Esophagus squamous epithelium (tissue), 5 donors: ENCODE results near the gene TSHZ2. TPM values are rescaled to one million over a fixed set of nuclear protein-coding genes. Genes with fewer than 3 reads are reported as not detected.

Experiments
- DNase-seq: peaks from one replicate; lab custom pipeline; 2025; lab: John Stamatoyannopoulos, UW
- H3K27ac ChIP-seq, 4 donors: fragments of 200-600 bp; sonication (generic); one replicate each; pipeline ENCODE4 v1.5.1; 2016 to 2019; ENCODE audit warnings: mild to moderate bottlenecking in 1 of 4
- H3K27me3 ChIP-seq, 4 donors: fragments of 200-600 bp; sonication (generic); 1 replicate in 3 of 4; 2 replicates in 1 of 4; pipeline versions ENCODE4 v1.5.1 to v1.6.0; 2017 to 2021; ENCODE audit warnings: antibody characterized with exemption in 1 of 4
- H3K36me3 ChIP-seq, 3 donors: fragments of 200-600 bp; sonication (generic); one replicate each; pipeline ENCODE4 v1.5.1; 2016 to 2019
- H3K4me1 ChIP-seq, 3 donors: fragments of 200-600 bp; sonication (generic); one replicate each; pipeline ENCODE4 v1.5.1; 2017 to 2019
- H3K4me3 ChIP-seq, 4 donors: fragments of 200-600 bp; sonication (generic); 1 replicate in 3 of 4; 2 replicates in 1 of 4; pipeline ENCODE4 v1.5.1; 2016 to 2019; ENCODE audit warnings: mild to moderate bottlenecking in 2 of 4, moderate library complexity in 1 of 4
- H3K9me3 ChIP-seq, 3 donors: fragments of 200-600 bp; sonication (generic); one replicate each; pipeline ENCODE4 v1.5.1; 2016 to 2019
- POLR2A ChIP-seq, 4 donors: fragments of 450-650 bp; IDR thresholded peaks; one replicate each; pipeline ENCODE4 v1.6.1; 2017; ENCODE audit warnings: antibody characterized with exemption in 4 of 4, mild to moderate bottlenecking in 4 of 4, moderate library complexity in 3 of 4
- WGBS, 2 donors: methylation state at CpG; one replicate each; pipeline ENCODE4 v1.1.5; 2018; 5-methylcytosine and 5-hydroxymethylcytosine counted together
- intact Hi-C: fragments of 100-400 bp; cut with DNase I; formaldehyde crosslinking; loops from one replicate; pipeline ENCODE4 v1.15.0; 2022
- total RNA-seq, 4 donors: library from RNA; depleted of rRNA; stranded (reverse); fragments of >200 nt; gene quantifications; one replicate each; pipeline ENCODE4 v1.1.0, GENCODE V29; 2016
- TF ChIP-seq, protein P1 (sequence below), 6 experiments: fragments of 450-650 bp in 4 of 6; fragments of 200-600 bp in 2 of 6; sonication (generic) in 2 of 6; IDR thresholded peaks; one replicate each; pipeline ENCODE4 v1.5.1; 2016 to 2019; ENCODE audit warnings: antibody characterized with exemption in 6 of 6, mild to moderate bottlenecking in 4 of 6, moderate library complexity in 4 of 6
- donor health status: DM: yes; HTN: yes; CAD: no.

The TSHZ2 gene
- total RNA-seq, 4 donors from 2014 or later = 4.7 to 22.0 (median 12.9) TPM

DNA sequence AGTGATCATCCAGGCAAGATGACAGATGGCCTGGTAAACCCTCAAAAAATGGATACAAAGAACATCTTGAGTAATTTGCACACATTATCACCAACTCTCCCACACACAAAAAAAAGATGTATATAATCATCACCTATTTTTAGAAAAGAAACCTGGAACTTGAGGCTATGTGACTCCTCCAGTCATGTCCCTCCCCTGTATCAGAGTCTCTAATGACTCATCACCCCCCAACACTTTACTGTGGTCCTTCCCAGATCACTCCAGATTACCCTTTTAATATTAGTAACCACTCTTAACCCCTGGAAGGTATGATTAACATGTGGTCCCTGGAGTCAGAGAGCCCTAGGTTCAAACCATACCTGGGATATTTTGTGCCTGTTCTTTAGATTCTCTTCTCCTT lies 476.7 kb downstream of the TSHZ2 start:
- H3K36me3 ChIP-seq = no peaks in the 10 kb centered on the region
- intact Hi-C loops = no loop called here
- TF ChIP-seq POLR2A (IDR thresholded peaks at IDR 0.05) = no peak
- TF ChIP-seq, protein P1, sequence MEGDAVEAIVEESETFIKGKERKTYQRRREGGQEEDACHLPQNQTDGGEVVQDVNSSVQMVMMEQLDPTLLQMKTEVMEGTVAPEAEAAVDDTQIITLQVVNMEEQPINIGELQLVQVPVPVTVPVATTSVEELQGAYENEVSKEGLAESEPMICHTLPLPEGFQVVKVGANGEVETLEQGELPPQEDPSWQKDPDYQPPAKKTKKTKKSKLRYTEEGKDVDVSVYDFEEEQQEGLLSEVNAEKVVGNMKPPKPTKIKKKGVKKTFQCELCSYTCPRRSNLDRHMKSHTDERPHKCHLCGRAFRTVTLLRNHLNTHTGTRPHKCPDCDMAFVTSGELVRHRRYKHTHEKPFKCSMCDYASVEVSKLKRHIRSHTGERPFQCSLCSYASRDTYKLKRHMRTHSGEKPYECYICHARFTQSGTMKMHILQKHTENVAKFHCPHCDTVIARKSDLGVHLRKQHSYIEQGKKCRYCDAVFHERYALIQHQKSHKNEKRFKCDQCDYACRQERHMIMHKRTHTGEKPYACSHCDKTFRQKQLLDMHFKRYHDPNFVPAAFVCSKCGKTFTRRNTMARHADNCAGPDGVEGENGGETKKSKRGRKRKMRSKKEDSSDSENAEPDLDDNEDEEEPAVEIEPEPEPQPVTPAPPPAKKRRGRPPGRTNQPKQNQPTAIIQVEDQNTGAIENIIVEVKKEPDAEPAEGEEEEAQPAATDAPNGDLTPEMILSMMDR (IDR thresholded peaks at IDR 0.05) = no peak

DNA sequence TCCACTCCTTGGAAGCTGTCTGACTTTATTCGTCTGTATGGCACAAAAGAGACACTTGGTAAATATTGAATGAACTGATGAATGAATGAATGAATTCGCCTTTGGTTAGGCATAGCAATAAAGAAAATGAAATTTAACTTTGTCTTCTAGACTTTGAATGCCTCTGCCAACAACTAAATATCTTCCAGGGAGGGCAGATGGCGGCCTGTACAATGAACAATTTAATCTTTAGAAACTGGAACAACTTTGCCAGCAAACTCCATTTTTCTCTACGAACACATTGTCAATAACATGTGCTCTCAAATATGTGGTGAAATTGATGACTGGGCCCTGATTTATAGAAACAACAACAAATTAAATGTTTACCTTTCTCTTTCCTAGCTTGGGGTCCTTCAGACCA lies 480.9 kb downstream of the TSHZ2 start:
- no peak overlapping the region for H3K27ac ChIP-seq
- H3K4me3 ChIP-seq = no peak overlapping the region
- TF ChIP-seq POLR2A (IDR thresholded peaks at IDR 0.05) = no peak
- TF ChIP-seq, protein P1 (IDR thresholded peaks at IDR 0.05) = no peak
- H3K9me3 ChIP-seq = peaks cover 0 to 26% (median 2%) of the 10 kb centered on the region in 3 donors
- DNase-seq = no peak
- no peaks in the 10 kb centered on the region for H3K36me3 ChIP-seq
- 81 to 90% methylated on average over 4 of the region's 4 CpGs for WGBS, 2 donors
- intact Hi-C loops = no loop called here
- no peaks in the 10 kb centered on the region for H3K4me1 ChIP-seq
- no peaks in the 10 kb centered on the region for H3K27me3 ChIP-seq

More for the DNA sequence above, 476.7 kb downstream of the TSHZ2 start:
- Histone ChIP-seq H3K27ac (no peak overlapping the region), H3K4me1 (peaks cover 0 to 9% (median 0%) of the 10 kb centered on the region in 3 donors), H3K27me3 (no peaks in the 10 kb centered on the region), H3K4me3 (no peak overlapping the region), H3K9me3 (peaks cover 0 to 21% (median 4%) of the 10 kb centered on the region in 3 donors)
- DNase-seq = no peak

GRCh38 chr20:53454675-53455276 lies 482.6 kb downstream of the TSHZ2 start:
- no peaks in the 10 kb centered on the region for H3K36me3 ChIP-seq
- no peak for DNase-seq
- WGBS, 2 donors = 87 to 88% methylated on average over 6 of the region's 6 CpGs
- no peaks in the 10 kb centered on the region for H3K27me3 ChIP-seq
- H3K4me3 ChIP-seq = no peak overlapping the region
- TF ChIP-seq, protein P1 (IDR thresholded peaks at IDR 0.05) = no peak
- no peak for TF ChIP-seq POLR2A (IDR thresholded peaks at IDR 0.05)
- intact Hi-C loops = no loop called here
- H3K9me3 ChIP-seq = peaks cover 0 to 10% (median 0%) of the 10 kb centered on the region in 3 donors
- H3K4me1 ChIP-seq = no peaks in the 10 kb centered on the region
- no peak overlapping the region for H3K27ac ChIP-seq

DNA sequence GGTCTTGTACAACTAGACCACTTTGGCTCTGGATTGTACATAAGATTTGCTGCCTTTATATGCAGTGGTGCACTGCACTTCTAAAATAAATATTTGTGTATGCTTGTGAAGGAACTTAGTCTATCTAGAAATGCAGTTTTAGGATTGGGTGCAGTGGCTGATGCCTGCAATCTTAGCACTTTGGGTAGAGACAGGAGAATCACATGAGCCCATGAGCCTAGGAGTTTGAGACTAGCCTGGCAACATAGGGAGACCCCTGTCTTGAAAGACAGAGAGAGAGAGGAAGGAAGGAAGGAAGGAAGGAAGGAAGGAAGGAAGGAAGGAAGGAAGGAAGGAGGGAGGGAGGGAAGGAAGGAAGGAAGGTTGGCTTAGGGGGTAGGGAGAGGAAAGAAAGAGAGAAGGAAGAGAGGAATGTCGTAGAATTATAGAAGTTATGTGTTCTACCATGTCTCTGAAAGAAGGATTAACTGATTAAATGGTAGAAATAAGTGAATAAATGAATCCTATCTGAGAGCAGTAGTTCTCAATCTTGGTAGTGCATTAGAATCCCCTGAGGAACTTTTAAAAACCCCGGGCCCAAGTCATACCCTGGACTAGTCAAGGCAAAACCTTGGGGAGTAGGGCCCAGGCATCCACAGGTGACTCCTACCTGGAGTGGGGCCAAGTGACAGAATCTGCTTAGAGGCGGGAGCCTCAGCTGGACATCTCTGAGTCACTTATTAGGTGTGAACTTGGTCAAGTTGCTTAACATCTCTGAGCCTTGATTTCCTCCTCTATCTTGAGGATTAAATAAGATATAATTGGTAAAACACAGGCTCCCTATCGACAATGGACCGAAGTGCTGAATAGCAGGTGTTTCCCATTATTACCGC lies 491.2 kb downstream of the TSHZ2 start:
- WGBS, 2 donors = 74 to 80% methylated on average over 5 to 6 of the region's 6 CpGs

More for the DNA sequence above, 491.2 kb downstream of the TSHZ2 start:
- no peak for DNase-seq
- no peaks in the 10 kb centered on the region for H3K36me3 ChIP-seq
- intact Hi-C loops = no loop called here
- no peaks in the 10 kb centered on the region for H3K27me3 ChIP-seq
- TF ChIP-seq POLR2A (IDR thresholded peaks at IDR 0.05) = no peak
- TF ChIP-seq, protein P1 (IDR thresholded peaks at IDR 0.05) = no peak
- no peak overlapping the region for H3K4me3 ChIP-seq
- H3K9me3 ChIP-seq = no peaks in the 10 kb centered on the region
- no peak overlapping the region for H3K27ac ChIP-seq
- no peaks in the 10 kb centered on the region for H3K4me1 ChIP-seq
